ENCODE measurements around the gene MICAL3.

- TF ChIP-seq CTCF (IDR thresholded peaks at IDR 0.05): no peak
- TF ChIP-seq POLR2AphosphoS5 (IDR thresholded peaks at IDR 0.05; ENCODE audit: low read depth, low read length): no peak
- TF ChIP-seq TCF7L2 (IDR thresholded peaks at IDR 0.05; ENCODE audit: low read depth, low read length): no peak
These were observed 33.4 kb downstream of the MICAL3 start for GRCh38 chr22:17990942-17991341.

Measured in Panc1 (cell line).